Hair follicular keratinocyte (primary cell): ENCODE measurements around the gene PSMG1. TPM values are rescaled to one million over a fixed set of nuclear protein-coding genes. Genes with fewer than 3 reads are reported as not detected.

Source experiments
- total RNA-seq: library from RNA; depleted of rRNA; stranded (reverse); fragments of >200 nt; gene quantifications from 2 replicates; pipeline ENCODE4 v1.2.3, GENCODE V29; 2015

PSMG1 gene, protein sequence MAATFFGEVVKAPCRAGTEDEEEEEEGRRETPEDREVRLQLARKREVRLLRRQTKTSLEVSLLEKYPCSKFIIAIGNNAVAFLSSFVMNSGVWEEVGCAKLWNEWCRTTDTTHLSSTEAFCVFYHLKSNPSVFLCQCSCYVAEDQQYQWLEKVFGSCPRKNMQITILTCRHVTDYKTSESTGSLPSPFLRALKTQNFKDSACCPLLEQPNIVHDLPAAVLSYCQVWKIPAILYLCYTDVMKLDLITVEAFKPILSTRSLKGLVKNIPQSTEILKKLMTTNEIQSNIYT
- 65.3 and 135 TPM in 2 replicates for total RNA-seq

DNA sequence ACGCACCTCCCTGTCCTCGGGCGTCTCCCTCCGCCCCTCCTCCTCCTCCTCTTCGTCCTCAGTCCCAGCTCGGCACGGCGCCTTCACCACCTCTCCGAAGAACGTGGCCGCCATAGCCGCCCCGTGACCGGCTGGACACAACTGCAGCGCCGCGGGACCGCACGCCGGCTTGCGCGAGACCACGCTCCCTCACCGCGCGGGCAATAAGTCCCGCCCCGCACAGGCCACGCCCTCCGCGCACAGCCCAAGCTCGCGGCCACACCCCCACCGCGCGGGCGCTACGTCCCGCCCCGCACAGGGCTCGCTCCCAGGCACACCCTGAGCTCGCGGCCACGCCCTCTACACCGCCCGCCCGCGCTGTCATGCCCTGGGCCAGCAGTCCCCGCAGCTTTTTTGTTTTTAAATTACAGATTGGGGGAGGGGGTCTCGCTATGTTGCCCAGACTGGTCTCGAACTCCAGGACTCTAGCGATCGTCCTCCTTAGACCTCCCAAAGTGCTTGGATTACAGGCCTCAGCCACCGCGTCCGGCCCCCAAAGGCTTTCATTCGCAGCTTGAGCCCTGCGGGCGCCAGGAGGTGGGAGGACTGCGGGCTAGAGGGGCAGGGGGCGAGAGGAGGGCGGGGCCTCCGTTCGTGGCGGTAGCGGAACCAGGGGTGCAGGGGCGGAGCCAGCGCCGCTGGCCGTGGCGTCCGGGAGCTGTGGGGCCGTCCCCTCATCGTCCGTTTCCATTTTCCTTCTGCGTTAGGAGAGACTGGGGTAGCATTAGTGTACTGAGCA lies at the start of gene PSMG1:
Gene PSMG1, minus strand, starts transcription at position 180 of the 778 bp plus-strand sequence. Its CDS starts 66 bp downstream, at position 114.

Other genes starting within 250 kb of the PSMG1 start
- gene BRWD1, start 130.2 kb upstream of the PSMG1 start, total RNA-seq: 18.1 and 24.9 TPM in 2 replicates
- gene HMGN1, start 165.6 kb upstream of the PSMG1 start, total RNA-seq: 282 and 406 TPM in 2 replicates